Activated CD8-positive, alpha-beta memory T cell treated with anti-CD3 and anti-CD28 coated beads, Interleukin-2, amount 50 U/mL, for 24 hours (primary cell): ENCODE results near the gene GNAQ.

Source experiments
- DNase-seq: peaks from one replicate; pipeline ENCODE4 v3.0.0-alpha.2; 2020; ENCODE audit errors: extremely low read depth

The GNAQ gene

GRCh38 chr9:78003730-78004129, 27.9 kb downstream of the GNAQ start:
- no peak for DNase-seq

- no peak for DNase-seq
Observed at GRCh38 chr9:78001946-78002731, 29.5 kb downstream of the GNAQ start.

- no peak for DNase-seq
Observed at GRCh38 chr9:78000221-78000620, 31.4 kb downstream of the GNAQ start.

GRCh38 chr9:77999231-77999631, 32.4 kb downstream of the GNAQ start:
- DNase-seq = no peak

GRCh38 chr9:77997611-77998284, 33.9 kb downstream of the GNAQ start:
- no peak for DNase-seq

- no peak for DNase-seq
Observed at GRCh38 chr9:77996696-77997095, 34.9 kb downstream of the GNAQ start.

GRCh38 chr9:77991191-77991590, 40.4 kb downstream of the GNAQ start:
- DNase-seq = no peak

- DNase-seq = no peak
Observed at GRCh38 chr9:77989909-77990308, 41.7 kb downstream of the GNAQ start.

- DNase-seq = no peak
Observed at GRCh38 chr9:77989458-77989857, 42.2 kb downstream of the GNAQ start.

GRCh38 chr9:77988630-77989029, 43.0 kb downstream of the GNAQ start:
- no peak for DNase-seq

GRCh38 chr9:77987880-77988525, 43.6 kb downstream of the GNAQ start:
- DNase-seq = no peak

- DNase-seq = no peak
Observed at GRCh38 chr9:77987081-77987656, 44.4 kb downstream of the GNAQ start.

GRCh38 chr9:77985996-77986395, 45.6 kb downstream of the GNAQ start:
- no peak for DNase-seq

- no peak for DNase-seq
Observed at GRCh38 chr9:77983320-77983662, 48.3 kb downstream of the GNAQ start.

GRCh38 chr9:77982581-77983319, 48.9 kb downstream of the GNAQ start:
- DNase-seq = no peak

- DNase-seq = no peak
Observed at GRCh38 chr9:77981907-77982306, 49.7 kb downstream of the GNAQ start.

- no peak for DNase-seq
Observed at GRCh38 chr9:77981332-77981731, 50.3 kb downstream of the GNAQ start.

GRCh38 chr9:77980622-77981021, 51.0 kb downstream of the GNAQ start:
- DNase-seq = no peak

GRCh38 chr9:77978086-77978781, 53.4 kb downstream of the GNAQ start:
- no peak for DNase-seq

- DNase-seq = no peak
Observed at GRCh38 chr9:77977210-77977611, 54.4 kb downstream of the GNAQ start.

GRCh38 chr9:77975806-77976205, 55.8 kb downstream of the GNAQ start:
- no peak for DNase-seq
